GM03348 (cell line): ENCODE measurements around the gene TTYH2.
A peak's percentile ranks its signal among the peaks of the same experiment; 100 is the strongest.

Experiments used
- DNase-seq: peaks from one replicate; pipeline ENCODE4 v3.0.0; 2012; ENCODE audit warnings: low spot score

Gene TTYH2

DNA sequence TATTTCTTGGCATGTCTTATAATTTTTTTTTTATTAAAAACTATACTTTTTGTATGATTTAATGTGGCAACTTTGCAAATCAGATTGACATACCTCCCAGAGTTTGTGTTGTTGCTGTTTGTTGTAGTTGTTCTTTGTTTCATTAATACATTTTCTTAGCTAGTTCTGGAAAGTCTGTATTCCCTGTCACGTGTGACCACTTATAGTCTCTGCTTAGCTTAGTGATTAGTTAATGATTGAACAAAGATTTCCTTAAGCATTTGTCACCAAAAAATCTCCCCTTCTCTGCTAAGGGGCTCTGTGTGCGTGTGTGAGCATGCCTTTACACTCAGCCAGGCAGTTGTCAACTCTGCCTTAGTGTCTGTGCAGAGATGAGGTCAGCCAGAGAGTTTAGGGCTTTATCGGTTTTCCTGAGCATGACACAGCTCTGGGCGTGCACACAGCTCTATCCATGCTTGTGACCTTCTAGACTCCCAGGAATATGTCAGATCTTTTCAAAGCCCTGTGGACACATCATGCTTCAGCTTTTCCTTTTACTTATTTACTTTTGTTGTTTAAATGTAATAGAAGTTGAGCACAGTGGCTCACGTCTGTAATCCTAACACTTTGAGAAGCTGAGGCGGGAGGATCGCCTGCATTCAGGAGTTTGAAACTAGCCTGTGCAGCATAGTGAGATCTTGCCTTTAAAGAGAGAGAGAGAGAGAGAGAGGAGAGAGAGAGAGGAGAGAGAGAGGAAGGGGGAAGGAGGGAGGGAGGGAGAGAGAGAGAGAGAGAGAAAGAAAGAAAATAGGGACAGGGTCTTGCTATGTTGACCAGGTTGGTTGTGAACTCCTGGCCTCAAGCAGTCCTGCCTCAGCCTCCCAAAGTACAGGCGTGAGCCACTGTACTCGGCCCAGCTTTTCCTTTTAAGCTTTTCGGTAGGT is 82.5 kb downstream of the TTYH2 start:
- DNase-seq, result no peak

DNA sequence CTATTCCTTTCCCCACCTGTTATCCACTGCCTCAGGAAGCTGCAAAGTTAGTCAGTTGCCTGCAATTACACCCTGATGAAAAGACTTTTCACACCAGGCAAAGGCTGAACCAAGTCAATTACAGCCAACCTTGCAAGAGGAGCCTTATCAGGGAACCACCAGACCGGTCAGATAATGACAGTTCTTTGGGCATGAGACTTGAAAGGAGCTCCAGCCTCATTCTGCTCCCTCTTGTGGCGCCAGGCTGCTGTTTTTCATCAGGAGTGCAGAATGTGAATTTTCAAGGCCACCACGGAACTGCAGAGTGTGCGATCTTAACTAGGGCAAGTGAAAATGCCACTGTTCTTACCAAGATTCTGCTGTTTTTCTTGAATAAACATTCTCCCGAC is 83.2 kb downstream of the TTYH2 start:
- DNase-seq, result peak; percentile 44

DNA sequence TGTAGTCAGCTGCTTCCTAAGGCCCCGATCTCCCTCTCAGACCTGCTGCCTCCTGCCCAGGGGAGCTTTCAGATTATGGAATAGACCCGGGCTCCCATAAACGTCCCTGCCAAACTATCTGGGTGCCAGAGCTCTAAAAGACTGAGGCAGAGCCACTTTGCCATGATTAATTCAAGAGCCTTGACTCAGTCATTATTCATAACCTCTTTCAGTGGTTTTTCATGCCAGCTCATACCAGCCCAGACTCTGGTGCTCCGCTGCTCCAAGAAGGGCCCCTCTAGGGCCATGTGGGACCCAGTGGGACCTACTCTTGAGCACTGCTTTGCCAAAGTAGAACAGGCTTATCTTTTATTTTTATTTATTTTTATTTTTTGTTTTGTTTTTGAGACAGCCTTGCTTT is 84.6 kb downstream of the TTYH2 start:
- DNase-seq, result no peak

DNA sequence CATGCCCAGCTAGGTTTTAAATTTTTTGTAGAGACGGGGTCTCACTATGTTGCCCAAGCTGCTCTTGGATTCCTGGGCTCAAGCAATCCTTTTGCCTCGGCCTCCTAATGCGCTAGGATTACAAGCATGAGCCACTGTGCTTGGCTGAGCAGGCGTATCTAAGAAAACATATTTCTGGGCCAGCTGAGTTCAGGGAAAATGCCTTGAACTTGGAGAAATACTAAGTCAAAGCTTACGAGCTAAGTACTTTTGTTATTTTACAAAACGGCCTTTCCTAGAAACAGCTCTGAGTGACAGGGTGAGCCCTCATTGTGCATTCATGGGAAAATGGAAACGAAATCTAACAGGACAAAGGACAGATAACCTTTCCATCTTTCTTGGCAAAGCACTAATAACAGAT is 85.4 kb downstream of the TTYH2 start:
- DNase-seq, result no peak

DNA sequence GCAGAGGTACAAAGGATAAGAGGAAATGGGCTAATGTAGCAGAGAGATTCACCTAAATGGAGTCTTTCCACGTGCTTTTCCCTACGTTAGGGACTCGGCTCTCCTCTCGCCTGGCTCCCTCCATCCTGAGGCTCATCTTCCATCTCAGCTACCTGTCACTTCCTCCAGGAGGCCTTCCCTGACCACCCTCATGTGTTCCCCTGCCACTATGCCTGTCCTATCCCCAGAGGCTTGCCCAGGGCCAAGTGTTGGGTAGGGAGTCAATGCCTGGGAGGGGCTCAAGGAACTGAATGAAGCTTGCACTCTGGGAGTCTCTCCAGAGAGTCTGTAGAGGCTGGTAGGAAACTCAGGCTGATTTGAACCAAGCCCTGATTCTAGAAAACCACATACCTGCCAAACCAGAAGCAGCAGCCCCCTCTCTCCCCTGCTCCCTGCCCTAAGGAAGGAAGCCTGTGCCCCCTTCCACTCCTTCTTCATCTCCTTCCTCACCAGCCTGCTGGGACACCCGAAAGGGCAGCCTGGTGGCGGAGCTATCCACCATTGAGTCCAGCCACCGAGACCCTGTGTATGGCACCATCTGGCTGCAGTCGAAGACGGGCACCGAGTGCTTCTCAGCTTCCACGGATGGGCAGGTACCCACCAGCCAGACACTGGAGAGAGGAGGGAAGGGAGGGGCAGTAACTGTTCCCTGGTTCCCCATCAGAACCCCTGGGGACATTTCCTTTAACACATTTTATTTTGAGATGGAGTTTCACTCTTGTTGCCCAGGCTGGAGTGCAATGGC is 86.0 kb downstream of the TTYH2 start:
- DNase-seq, result no peak

DNA sequence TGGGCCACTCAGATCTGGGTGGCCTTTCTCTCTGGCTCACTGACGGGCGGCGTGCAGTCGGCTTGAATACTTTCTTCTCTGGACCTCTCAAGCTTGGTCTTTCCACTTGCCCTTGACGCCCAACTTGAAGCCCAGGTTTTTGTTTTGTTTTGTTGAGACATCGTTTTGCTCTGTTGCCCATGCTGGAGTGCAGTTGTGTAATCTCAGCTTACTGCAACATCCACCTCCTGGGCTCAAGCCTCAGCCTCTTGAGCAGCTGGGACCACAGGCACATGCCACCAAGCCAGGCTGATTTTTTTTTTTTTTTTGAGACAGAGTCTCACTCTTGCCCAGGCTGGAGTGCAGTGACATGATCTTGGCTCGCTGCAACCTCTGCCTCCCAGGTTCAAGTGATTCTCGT is 89.9 kb downstream of the TTYH2 start:
- no peak for DNase-seq

DNA sequence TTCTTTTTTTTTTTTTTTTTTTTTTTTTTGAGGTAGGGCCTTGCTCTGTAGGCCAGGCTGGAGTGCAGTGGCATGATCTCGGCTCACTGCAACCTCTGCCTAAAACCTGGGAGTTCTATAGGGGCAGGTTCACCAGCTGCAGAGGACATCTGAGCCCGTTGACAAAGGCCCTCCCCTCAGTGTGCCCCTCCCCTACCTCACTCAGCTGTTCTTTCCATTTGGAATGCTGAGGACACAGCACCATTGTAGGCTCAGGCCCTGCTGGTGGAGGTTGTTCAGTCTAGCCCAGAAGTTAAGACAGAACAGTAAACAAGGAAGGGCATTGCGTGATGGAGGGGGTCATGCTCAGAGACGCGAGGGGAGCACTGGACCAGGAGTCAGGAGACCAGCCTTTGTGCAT is 90.8 kb downstream of the TTYH2 start:
- no peak for DNase-seq

DNA sequence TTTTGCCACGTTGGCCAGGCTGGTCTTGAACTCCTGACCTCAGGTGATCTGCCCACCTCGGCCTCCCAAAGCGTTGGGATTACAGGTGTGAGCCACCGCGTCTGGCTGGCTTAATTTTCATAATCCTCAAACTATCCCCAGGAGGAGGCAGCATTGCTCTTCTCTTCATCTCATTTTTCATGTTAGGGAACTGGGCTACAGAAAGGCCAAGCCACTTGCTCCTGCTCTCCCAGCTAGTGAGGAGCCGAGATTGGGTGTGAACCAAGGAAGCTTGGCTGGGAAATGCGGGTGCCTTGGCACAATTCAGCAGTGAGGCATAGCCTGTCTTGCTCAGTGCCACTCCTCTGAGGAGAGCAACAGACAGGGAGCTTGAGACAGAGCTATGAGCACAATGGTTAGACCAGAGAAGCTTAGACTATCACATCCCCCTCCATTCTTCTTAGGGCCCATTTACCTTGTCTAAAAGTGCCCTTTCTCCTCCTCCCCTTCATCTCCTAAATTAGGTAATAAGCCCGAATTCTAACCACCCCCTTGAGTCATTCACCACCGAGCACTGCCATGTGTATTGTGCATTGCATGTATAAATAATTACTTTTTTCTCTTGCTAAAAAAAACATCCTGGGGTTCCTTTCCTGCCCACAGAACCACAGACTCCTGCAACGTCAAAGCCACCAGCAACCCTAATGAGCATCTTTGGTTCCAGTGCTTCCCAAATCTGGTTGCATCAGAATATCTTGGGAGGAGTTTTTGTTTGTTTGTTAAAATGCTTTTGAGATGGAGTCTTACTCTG is 92.7 kb downstream of the TTYH2 start:
- no peak for DNase-seq

DNA sequence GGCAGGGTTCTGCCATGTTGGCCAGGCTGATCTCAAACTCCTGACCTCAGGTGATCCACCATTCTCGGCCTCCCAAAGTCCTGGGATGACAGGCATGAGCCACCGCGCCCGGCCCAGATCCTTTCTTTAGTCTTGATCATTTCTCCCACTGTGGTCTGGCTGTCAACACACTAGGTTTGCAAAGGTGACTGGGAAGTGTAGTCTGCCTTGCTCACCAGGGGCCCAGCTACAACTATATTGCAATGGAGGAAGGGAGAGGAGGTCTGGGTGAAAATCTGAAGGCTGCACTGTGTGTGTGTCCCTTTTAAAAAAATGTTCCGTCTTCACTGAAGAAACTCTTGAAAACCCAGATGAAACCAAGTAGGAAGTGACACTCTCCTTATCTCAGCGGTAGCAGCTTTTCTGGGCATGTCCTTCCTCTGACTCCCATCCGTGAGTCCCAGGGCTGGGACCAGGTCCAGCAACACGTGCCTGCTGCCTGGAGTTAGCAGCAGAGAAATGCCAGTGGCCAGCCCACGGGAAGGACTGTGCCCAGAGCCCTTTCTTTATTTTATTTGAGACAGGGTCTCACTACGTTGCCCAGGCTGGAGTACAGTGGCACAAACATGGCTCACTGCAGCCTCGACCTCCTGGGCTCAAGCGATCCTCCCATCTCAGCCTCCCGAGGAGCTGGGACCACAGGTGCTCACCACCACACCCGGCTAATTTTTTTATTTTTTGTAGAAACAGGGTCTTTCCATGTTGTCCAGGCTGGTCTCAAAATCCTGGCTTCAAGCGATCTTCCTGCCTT is 94.8 kb downstream of the TTYH2 start:
- DNase-seq, result no peak

DNA sequence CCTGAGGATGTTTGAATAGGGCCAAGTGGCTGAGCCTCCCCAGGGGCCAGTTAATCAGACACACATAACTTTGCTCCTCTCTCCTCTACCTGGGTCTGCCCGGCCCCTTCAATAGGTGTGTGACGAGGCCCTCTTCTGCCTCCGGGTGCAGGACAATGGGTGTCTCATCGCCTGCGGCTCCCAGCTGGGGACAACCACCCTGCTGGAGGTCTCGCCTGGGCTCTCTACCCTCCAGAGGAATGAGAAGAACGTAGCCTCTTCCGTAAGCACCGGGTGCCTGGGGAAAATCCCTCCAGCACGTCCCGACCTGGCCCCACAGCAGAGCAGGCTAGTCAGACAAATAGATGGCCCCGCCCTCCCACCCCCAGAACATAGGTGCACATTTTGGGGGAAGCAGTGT is 96.5 kb downstream of the TTYH2 start:
- DNase-seq, result no peak
